Activated B cell treated with CpG ODN at 0.5 μM for 24 hours (primary cell): ENCODE measurements around the gene PHLDA1. TPM values are rescaled to one million over a fixed set of nuclear protein-coding genes. Genes with fewer than 3 reads are reported as not detected.

Source experiments
- ATAC-seq: fragments of 200-7000 bp; cut with Tn5 transposase; one replicate; pipeline ENCODE4 v1.10.0; 2021; ENCODE audit warnings: low read depth, mild to moderate bottlenecking, moderate library complexity
- CTCF ChIA-PET: fragments of 350-600 bp; sonication (Branson Sonifier 250); formaldehyde crosslinking; loops from one replicate; lab custom pipeline; 2021; ENCODE audit warnings: antibody characterized with exemption; lab: Charles Lee
- POLR2A ChIA-PET: fragments of 350-600 bp; sonication (Branson Sonifier 250); formaldehyde crosslinking; loops from one replicate; lab custom pipeline; 2021; ENCODE audit warnings: antibody characterized with exemption; lab: Charles Lee
- DNase-seq: peaks from one replicate; pipeline ENCODE4 v3.0.0; 2022
- H3K27ac Mint-ChIP-seq: one replicate; pipeline ENCODE4 v1.8.0; 2020; ENCODE audit warnings: mixed read lengths
- H3K27me3 Mint-ChIP-seq: one replicate; pipeline ENCODE4 v1.8.0; 2021; ENCODE audit warnings: mixed read lengths
- H3K36me3 Mint-ChIP-seq: one replicate; pipeline ENCODE4 v1.8.0; 2021; ENCODE audit warnings: low read depth, mixed read lengths
- H3K4me1 Mint-ChIP-seq: one replicate; pipeline ENCODE4 v1.8.0; 2021; ENCODE audit warnings: mixed read lengths
- H3K4me3 Mint-ChIP-seq: one replicate; pipeline ENCODE4 v1.8.0; 2020; ENCODE audit warnings: mild to moderate bottlenecking, mixed read lengths
- H3K9me3 Mint-ChIP-seq: one replicate; pipeline ENCODE4 v1.8.0; 2020; ENCODE audit warnings: mixed read lengths
- intact Hi-C: fragments of 100-400 bp; cut with micrococcal nuclease; formaldehyde crosslinking; loops from one replicate; pipeline ENCODE4 v1.15.1; 2024
- total RNA-seq: library from RNA; stranded (reverse); gene quantifications from 2 replicates; pipeline ENCODE4 v1.2.3, GENCODE V29; 2022
- TF ChIP-seq, protein P1 (sequence below): fragments of 200-600 bp; IDR thresholded peaks from one replicate; pipeline ENCODE4 v1.8.0; 2022; ENCODE audit warnings: antibody characterized with exemption, mild to moderate bottlenecking

Gene PHLDA1
- total RNA-seq, 1 donor from 2014 or later = 1.1 TPM

DNA sequence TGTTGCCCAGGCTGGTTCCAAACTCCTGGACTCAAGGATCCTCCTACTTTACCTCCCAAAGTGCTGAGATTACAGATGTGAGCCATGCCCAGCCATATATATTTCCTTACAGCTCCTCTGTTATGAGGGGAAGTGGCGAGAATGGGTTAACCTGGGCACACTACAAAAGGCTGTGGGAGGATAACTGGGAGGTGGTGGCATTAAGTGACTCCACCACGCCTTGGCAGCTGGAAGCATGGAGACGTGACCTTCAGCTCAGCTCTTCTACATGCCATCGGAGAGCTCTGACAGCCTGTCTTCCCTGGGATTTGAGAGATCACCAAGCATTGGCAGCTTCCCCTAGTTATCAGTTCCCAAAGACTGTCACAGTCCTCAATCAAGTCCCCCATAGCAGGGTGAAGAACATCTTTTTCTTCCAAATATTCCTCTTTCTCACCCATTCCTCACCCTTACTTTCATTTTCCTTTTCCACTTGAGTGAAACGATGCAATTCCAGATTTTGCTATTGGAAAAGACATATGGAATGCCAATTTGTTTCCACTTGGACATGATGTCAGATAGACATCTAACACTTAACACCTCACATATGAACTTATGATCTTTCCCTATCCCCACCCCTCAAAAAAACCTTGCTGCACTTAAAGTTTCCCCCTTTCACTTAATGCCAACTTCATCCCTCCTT, 48.5 kb downstream of the PHLDA1 start:
- CTCF ChIA-PET = no interaction called here
- Mint-ChIP-seq H3K4me1 (peaks cover 25% of the 10 kb centered on the region), H3K27me3 (no peaks in the 10 kb centered on the region), H3K36me3 (no peaks in the 10 kb centered on the region), H3K9me3 (no peaks in the 10 kb centered on the region), H3K4me3 (no peak overlapping the region), H3K27ac (no peak overlapping the region)
- intact Hi-C loops = no loop called here
- POLR2A ChIA-PET = no interaction called here
- ATAC-seq (no peak), DNase-seq (no peak)
- TF ChIP-seq, protein P1, sequence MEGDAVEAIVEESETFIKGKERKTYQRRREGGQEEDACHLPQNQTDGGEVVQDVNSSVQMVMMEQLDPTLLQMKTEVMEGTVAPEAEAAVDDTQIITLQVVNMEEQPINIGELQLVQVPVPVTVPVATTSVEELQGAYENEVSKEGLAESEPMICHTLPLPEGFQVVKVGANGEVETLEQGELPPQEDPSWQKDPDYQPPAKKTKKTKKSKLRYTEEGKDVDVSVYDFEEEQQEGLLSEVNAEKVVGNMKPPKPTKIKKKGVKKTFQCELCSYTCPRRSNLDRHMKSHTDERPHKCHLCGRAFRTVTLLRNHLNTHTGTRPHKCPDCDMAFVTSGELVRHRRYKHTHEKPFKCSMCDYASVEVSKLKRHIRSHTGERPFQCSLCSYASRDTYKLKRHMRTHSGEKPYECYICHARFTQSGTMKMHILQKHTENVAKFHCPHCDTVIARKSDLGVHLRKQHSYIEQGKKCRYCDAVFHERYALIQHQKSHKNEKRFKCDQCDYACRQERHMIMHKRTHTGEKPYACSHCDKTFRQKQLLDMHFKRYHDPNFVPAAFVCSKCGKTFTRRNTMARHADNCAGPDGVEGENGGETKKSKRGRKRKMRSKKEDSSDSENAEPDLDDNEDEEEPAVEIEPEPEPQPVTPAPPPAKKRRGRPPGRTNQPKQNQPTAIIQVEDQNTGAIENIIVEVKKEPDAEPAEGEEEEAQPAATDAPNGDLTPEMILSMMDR = no peak

DNA sequence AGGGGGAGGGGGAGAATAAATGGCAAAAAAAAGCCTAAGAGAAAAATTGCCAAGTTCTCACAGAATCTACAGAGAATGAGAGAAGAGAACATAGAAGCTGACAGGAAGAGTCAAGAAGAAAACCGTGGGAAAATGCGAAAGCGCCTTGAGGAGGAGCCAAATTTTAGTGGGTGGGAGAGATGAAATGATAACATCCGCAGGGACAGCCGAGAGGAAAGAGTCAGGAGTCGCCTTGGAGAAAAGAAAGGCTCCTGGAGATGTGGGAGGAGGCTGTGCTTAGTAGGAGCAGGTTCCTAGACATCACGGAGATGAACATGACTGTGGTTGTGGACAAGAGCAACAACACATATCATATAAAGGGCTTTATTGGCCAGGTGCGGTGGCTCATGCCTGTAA, 49.4 kb downstream of the PHLDA1 start:
- Mint-ChIP-seq H3K4me1 (peaks cover 34% of the 10 kb centered on the region), H3K36me3 (no peaks in the 10 kb centered on the region), H3K27ac (no peak overlapping the region), H3K4me3 (no peak overlapping the region), H3K27me3 (no peaks in the 10 kb centered on the region), H3K9me3 (no peaks in the 10 kb centered on the region)
- ATAC-seq (no peak), DNase-seq (no peak)
- ChIA-PET POLR2A (interaction anchor here (0.6 to 0.7 kb wide), 2 partner anchors 16 to 471 kb away, joined by 3 to 10 read pairs; partner anchors contain the start of gene KRR1), CTCF (no interaction called here)
- TF ChIP-seq, protein P1 = no peak
- intact Hi-C loops = no loop called here

DNA sequence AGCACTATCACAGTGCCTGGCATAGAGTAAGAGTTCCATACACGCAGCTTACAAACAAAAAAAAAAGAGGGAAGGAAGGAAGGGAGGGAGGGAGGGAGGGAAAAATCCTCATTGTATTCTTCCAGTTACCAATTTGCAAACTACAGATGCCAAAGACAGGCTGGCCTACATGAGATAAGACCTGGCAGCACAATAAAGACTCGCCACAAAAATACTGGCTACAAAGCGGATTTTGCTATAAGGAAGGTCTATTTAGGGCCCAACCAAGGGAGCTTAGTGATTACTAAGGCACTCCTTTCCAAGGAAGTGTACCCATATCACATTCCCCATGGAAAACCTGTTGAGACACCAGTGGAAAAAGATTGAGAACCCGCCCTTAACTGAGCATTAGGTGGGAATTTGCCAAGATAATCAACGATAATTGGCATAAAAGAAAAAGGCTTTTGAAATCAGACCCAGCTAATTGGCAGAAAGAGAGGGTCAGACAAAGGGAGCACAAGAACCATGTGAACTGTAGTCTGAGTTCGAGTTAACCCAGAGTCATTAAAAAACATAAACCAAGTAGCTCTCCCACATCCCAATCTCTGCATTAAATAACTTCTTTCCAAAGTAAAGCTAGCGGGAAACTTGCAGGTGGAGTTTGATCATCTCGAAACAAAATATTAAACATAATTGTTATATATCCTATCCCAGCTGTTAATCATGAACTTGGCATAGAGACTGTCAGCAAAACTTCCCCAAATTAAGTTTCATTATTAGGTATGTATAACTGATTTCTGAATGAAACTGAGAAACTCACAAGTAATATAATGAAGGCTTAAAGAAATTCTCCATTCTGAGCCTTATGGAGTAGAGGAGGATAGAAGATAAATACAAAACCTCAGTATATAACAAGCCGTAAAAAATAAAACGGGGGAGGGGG, 50.1 kb downstream of the PHLDA1 start:
- Mint-ChIP-seq H3K27ac (peak overlapping the region; percentile 20), H3K36me3 (no peaks in the 10 kb centered on the region), H3K27me3 (no peaks in the 10 kb centered on the region), H3K4me3 (peak overlapping the region; percentile 5), H3K4me1 (peaks cover 35% of the 10 kb centered on the region), H3K9me3 (no peaks in the 10 kb centered on the region)
- intact Hi-C loops = no loop called here
- peak; percentile 25 for ATAC-seq
- no peak for DNase-seq
- ChIA-PET POLR2A (interaction anchor here (0.6 to 0.7 kb wide), 2 partner anchors 16 to 470 kb away, joined by 3 to 10 read pairs; partner anchors contain the start of gene KRR1), CTCF (interaction anchor here (0.9 kb wide), 1 partner anchor 50 kb away, joined by 3 read pairs; the partner anchor contains the start of gene PHLDA1)
- TF ChIP-seq, protein P1 = no peak

DNA sequence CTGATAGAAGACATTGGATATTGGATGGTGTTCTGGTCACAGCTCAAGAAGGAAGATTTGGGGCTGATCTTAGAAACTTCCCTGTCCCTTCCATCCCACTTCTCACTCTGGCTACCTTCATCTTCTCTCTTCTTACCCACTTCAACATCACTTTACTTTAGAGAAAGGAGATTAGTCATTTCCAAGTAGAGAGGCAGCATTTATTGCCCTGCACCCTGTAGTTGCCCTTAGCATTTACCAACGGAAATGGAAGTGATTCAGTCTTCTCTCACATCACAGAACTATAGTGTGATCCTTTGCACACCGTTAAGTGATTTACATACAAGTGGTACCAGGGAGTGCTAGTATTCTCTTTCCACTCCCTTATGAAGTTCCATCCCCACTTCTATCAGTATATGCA, 52.4 kb downstream of the PHLDA1 start:
- intact Hi-C loops = loop anchor here (2.0 to 5.0 kb wide), 3 partner anchors 42 to 337 kb away; no protein-coding TSS in a partner anchor
- no peaks in the 10 kb centered on the region for H3K36me3 Mint-ChIP-seq
- DNase-seq (no peak), ATAC-seq (peak; percentile 11)
- ChIA-PET POLR2A (interaction anchor here (0.7 to 4.0 kb wide), 3 partner anchors 52 to 588 kb away, joined by 3 to 30 read pairs (median 9); partner anchors contain the start of genes GLIPR1L2, KRR1 and PHLDA1), CTCF (interaction anchor here (1.1 to 1.7 kb wide), 2 partner anchors 10 to 52 kb away, joined by 3 to 9 read pairs; partner anchors contain the start of gene PHLDA1)
- TF ChIP-seq, protein P1 = no peak
- H3K27ac Mint-ChIP-seq = peak overlapping the region; percentile 59
- no peaks in the 10 kb centered on the region for H3K27me3 Mint-ChIP-seq
- no peaks in the 10 kb centered on the region for H3K9me3 Mint-ChIP-seq
- H3K4me1 Mint-ChIP-seq = peaks cover 35% of the 10 kb centered on the region
- no peak overlapping the region for H3K4me3 Mint-ChIP-seq
